Hepatocyte (in vitro differentiated cells): Measurements from ENCODE around the gene RBM38. TPM values are rescaled to one million over a fixed set of nuclear protein-coding genes. Genes with fewer than 3 reads are reported as not detected.

ENCODE experiments used
- DNase-seq: peaks from one replicate; pipeline ENCODE4 v3.0.0-alpha.2; 2016; ENCODE audit warnings: low spot score
- H2AFZ ChIP-seq: fragments of 200-600 bp; sonication (generic); 2 replicates; pipeline ENCODE4 v1.6.0; 2016; ENCODE audit warnings: antibody characterized with exemption, mild to moderate bottlenecking
- H3K27ac ChIP-seq: fragments of 200-600 bp; sonication (generic); 2 replicates; pipeline ENCODE4 v1.5.1; 2016; ENCODE audit warnings: mild to moderate bottlenecking
- H3K27me3 ChIP-seq: fragments of 200-600 bp; sonication (generic); 2 replicates; pipeline ENCODE4 v1.6.1; 2016
- H3K36me3 ChIP-seq: fragments of 200-600 bp; sonication (generic); replicated peaks from 2 replicates; pipeline ENCODE4 v1.5.1; 2016; ENCODE audit warnings: low read depth; ENCODE audit not compliant: insufficient read depth
- H3K4me1 ChIP-seq: fragments of 200-600 bp; sonication (generic); 2 replicates; pipeline ENCODE4 v1.5.1; 2016; ENCODE audit warnings: mild to moderate bottlenecking, moderate library complexity; ENCODE audit not compliant: insufficient read depth
- H3K4me2 ChIP-seq: fragments of 200-600 bp; sonication (generic); 2 replicates; pipeline ENCODE4 v1.6.0; 2016
- H3K4me3 ChIP-seq: fragments of 200-600 bp; sonication (generic); 2 replicates; pipeline ENCODE4 v1.5.1; 2016; ENCODE audit warnings: mild to moderate bottlenecking
- H3K79me2 ChIP-seq: fragments of 200-600 bp; sonication (generic); 2 replicates; pipeline ENCODE4 v1.6.0; 2017; ENCODE audit warnings: mild to moderate bottlenecking
- H3K9me2 ChIP-seq: fragments of 200-600 bp; sonication (generic); replicated peaks from 2 replicates; pipeline ENCODE4 v1.6.0; 2017; ENCODE audit warnings: mild to moderate bottlenecking; ENCODE audit not compliant: insufficient read depth
- H3K9me3 ChIP-seq: fragments of 200-600 bp; sonication (generic); 2 replicates; pipeline ENCODE4 v1.5.1; 2016; ENCODE audit warnings: low read depth, mild to moderate bottlenecking
- H4K20me1 ChIP-seq: fragments of 200-600 bp; sonication (generic); 2 replicates; pipeline ENCODE4 v1.6.0; 2016; ENCODE audit warnings: mild to moderate bottlenecking; ENCODE audit not compliant: insufficient read depth, poor library complexity, severe bottlenecking
- EZH2 ChIP-seq: fragments of 200-600 bp; sonication (generic); IDR thresholded peaks from 2 replicates; pipeline ENCODE4 v1.6.1; 2016; ENCODE audit warnings: antibody characterized with exemption, mild to moderate bottlenecking, borderline replicate concordance
- EZH2phosphoT487 ChIP-seq: fragments of 200-600 bp; sonication (generic); IDR thresholded peaks from one replicate; pipeline ENCODE4 v1.6.1; 2018; ENCODE audit warnings: antibody characterized with exemption, mild to moderate bottlenecking, low read depth, moderate library complexity; ENCODE audit not compliant: unreplicated experiment, severe bottlenecking
- WGBS: methylation state at CpG from one replicate; pipeline ENCODE4 v1.1.6; 2016; ENCODE audit warnings: low lambda C conversion rate; ENCODE audit errors: missing lambda C conversion rate; 5-methylcytosine and 5-hydroxymethylcytosine counted together
- polyA plus RNA-seq: library from polyadenylated mRNA; unstranded; fragments of >200 nt; fragmentation: Nextera tagmentation; extraction: Ambion mirVana; gene quantifications from 2 replicates; pipeline ENCODE4 v1.2.1, GENCODE V29; 2016
- total RNA-seq: library from RNA; depleted of rRNA; stranded (reverse); fragments of >200 nt; gene quantifications from 2 replicates; pipeline ENCODE4 v1.2.3, GENCODE V29; 2014
- TF ChIP-seq, protein P1 (sequence below): fragments of 200-600 bp; sonication (generic); IDR thresholded peaks from 2 replicates; pipeline ENCODE4 v1.5.1; 2016; ENCODE audit warnings: antibody characterized with exemption, mild to moderate bottlenecking; ENCODE audit not compliant: poor library complexity

Gene RBM38
- total and polyA plus RNA-seq, 2 experiments from 2014 or later = 16.1 to 19.6 TPM

DNA sequence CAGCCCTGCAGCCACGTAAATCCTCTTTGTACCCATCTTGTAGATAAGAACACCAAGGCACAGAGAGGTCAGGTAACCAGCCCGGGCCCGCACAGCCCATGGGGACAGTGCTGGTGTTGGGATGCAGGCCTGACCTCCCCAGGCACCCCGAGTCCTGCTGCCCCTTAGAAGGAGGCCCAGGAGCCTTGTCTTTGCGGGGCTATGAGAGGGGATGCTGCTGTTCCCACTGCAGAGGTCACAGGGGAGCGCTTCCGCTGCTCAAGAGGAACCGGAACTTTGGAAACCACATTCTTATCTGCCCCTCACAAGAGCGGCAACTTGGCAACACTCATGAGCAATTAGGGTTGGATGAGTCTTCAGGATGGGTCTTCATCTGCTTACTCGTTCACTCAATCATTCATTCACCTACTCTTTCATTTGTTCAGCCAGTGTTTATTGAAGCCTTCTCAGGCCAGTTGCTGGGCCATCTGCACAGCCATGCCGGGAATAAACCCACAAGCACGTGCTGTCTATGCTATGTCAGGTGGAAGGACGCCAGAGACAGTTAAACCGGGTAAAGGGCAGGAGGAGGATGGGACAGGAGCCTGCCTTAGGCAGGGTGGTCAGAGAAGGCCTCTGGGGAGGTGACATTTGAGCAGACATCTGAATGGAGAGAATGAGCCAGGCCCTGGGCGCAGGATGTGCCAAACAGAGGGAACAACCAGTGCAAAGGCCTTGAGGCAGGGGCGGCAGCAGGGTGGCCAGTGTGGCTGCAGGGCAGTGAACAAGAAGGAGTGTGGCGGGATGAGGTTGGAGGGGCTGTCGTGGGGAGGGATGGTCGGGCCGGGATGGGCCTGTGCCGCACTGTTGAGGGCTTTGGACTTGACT, 60.8 kb downstream of the RBM38 start:
- no peak overlapping the region for H3K4me2 ChIP-seq
- no peaks in the 10 kb centered on the region for H4K20me1 ChIP-seq
- H3K4me1 ChIP-seq = no peaks in the 10 kb centered on the region
- no peak overlapping the region for H2AFZ ChIP-seq
- WGBS = 93% methylated on average over 21 of the region's 21 CpGs
- no peak for TF ChIP-seq EZH2phosphoT487
- TF ChIP-seq, protein P1, sequence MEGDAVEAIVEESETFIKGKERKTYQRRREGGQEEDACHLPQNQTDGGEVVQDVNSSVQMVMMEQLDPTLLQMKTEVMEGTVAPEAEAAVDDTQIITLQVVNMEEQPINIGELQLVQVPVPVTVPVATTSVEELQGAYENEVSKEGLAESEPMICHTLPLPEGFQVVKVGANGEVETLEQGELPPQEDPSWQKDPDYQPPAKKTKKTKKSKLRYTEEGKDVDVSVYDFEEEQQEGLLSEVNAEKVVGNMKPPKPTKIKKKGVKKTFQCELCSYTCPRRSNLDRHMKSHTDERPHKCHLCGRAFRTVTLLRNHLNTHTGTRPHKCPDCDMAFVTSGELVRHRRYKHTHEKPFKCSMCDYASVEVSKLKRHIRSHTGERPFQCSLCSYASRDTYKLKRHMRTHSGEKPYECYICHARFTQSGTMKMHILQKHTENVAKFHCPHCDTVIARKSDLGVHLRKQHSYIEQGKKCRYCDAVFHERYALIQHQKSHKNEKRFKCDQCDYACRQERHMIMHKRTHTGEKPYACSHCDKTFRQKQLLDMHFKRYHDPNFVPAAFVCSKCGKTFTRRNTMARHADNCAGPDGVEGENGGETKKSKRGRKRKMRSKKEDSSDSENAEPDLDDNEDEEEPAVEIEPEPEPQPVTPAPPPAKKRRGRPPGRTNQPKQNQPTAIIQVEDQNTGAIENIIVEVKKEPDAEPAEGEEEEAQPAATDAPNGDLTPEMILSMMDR = no peak
- no peak for TF ChIP-seq EZH2
- no peaks in the 10 kb centered on the region for H3K9me3 ChIP-seq
- DNase-seq = no peak
- H3K79me2 ChIP-seq = no peaks in the 10 kb centered on the region
- no peaks in the 10 kb centered on the region for H3K9me2 ChIP-seq
- H3K4me3 ChIP-seq = no peak overlapping the region
- H3K27me3 ChIP-seq = peaks cover 2% of the 10 kb centered on the region
- H3K36me3 ChIP-seq = no peaks in the 10 kb centered on the region
- no peak overlapping the region for H3K27ac ChIP-seq

DNA sequence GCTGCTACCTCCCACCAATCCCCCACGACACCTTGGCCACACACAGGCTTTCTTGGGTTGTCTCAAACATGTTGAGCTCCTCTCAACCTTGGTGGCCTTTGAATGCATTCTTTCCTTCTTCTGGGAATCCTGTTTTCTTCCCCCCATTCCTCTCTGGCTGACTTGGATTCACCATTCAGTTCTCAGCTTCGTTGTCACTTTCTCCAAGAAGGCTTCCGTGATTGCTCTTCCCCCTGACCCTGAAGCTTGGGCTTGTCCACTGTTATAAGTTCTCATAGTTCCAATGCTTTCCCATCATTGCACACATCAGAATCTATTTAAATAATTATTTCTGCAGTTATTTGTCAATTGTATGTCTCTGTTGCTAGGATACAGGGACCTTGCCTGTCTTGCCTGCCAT, 64.2 kb downstream of the RBM38 start:
- TF ChIP-seq, protein P1 = no peak
- TF ChIP-seq EZH2 (no peak), EZH2phosphoT487 (no peak)
- H3K4me3 ChIP-seq = no peak overlapping the region
- no peaks in the 10 kb centered on the region for H3K9me3 ChIP-seq
- H3K4me1 ChIP-seq = no peaks in the 10 kb centered on the region
- H3K9me2 ChIP-seq = no peaks in the 10 kb centered on the region
- H3K4me2 ChIP-seq = no peak overlapping the region
- H3K27ac ChIP-seq = no peak overlapping the region
- H3K36me3 ChIP-seq = no peaks in the 10 kb centered on the region
- no peak for DNase-seq
- no peaks in the 10 kb centered on the region for H3K27me3 ChIP-seq
- H3K79me2 ChIP-seq = no peaks in the 10 kb centered on the region
- WGBS = 90% methylated on average over 3 of the region's 3 CpGs
- no peaks in the 10 kb centered on the region for H4K20me1 ChIP-seq
- no peak overlapping the region for H2AFZ ChIP-seq

DNA sequence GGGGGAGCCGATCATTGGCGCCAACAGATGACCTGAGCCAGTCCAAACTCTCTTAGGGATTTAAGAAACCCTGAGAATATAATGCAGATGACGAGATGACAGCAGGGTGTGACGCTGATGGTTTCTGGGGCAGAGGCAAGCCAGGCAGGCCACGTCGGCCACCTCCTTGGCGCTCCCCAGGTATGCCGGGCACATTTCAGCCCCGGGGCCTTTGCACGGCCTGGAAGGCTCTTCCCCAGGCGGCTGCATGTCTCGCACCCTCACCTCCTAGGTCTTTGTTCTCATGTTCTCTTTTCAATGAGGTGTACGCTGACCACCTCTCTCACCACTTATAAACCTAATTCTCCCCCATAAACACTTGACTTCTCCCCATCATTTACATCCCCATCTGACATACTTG, 64.9 kb downstream of the RBM38 start:
- Histone ChIP-seq H3K4me2 (no peak overlapping the region), H3K4me1 (no peaks in the 10 kb centered on the region)

More for the DNA sequence above, 64.9 kb downstream of the RBM38 start:
- H3K27ac ChIP-seq = no peak overlapping the region
- no peak overlapping the region for H2AFZ ChIP-seq
- no peaks in the 10 kb centered on the region for H3K79me2 ChIP-seq
- H3K36me3 ChIP-seq = no peaks in the 10 kb centered on the region
- DNase-seq = no peak
- no peaks in the 10 kb centered on the region for H4K20me1 ChIP-seq
- no peaks in the 10 kb centered on the region for H3K27me3 ChIP-seq
- H3K9me2 ChIP-seq = no peaks in the 10 kb centered on the region
- H3K9me3 ChIP-seq = no peaks in the 10 kb centered on the region
- H3K4me3 ChIP-seq = no peak overlapping the region
- TF ChIP-seq, protein P1 = no peak
- TF ChIP-seq EZH2phosphoT487 (no peak), EZH2 (no peak)
- WGBS = 97% methylated on average over 13 of the region's 13 CpGs
